ENCODE measurements around the gene SLFN12.
A peak's percentile ranks its signal among the peaks of the same experiment; 100 is the strongest.
"Not testable (repeated sequence)": the region's sequence is repeated elsewhere in the genome, so short reads cannot be mapped to it uniquely, and the experiment has no call there.

SLFN12 gene

GRCh38 chr17:35432176-35433074, at the start of gene SLFN12:
SLFN12 (minus strand) TSS chr17:35432500; CDS start chr17:35423028, 9,472 bp downstream.
- no peak for DNase-seq

GRCh38 chr17:35479271-35479670, 47.0 kb upstream of the SLFN12 start:
- no peak for DNase-seq

GRCh38 chr17:35477248-35477647, 44.9 kb upstream of the SLFN12 start:
- no peak for DNase-seq

GRCh38 chr17:35476283-35476820, 44.1 kb upstream of the SLFN12 start:
- DNase-seq = no peak

GRCh38 chr17:35468475-35468874, 36.2 kb upstream of the SLFN12 start:
- DNase-seq = no peak

GRCh38 chr17:35467824-35468223, 35.5 kb upstream of the SLFN12 start:
- no peak for DNase-seq

GRCh38 chr17:35460354-35460851, 28.1 kb upstream of the SLFN12 start:
- DNase-seq = peak; percentile 70

- DNase-seq = not testable (repeated sequence)
These were observed 21.7 kb upstream of the SLFN12 start for GRCh38 chr17:35454035-35454434.

- DNase-seq = no peak
These were observed 20.9 kb upstream of the SLFN12 start for GRCh38 chr17:35453171-35453570.

GRCh38 chr17:35449371-35449931, 17.2 kb upstream of the SLFN12 start:
- DNase-seq = no peak

- DNase-seq = no peak
These were observed 16.6 kb upstream of the SLFN12 start for GRCh38 chr17:35448899-35449227.

- peak; percentile 80 for DNase-seq
These were observed 16.1 kb upstream of the SLFN12 start, which contains the start of gene SLFN13 for GRCh38 chr17:35448214-35448898. SLFN13 (minus strand) TSS chr17:35448766; CDS start chr17:35445680, 3,086 bp downstream.

- no peak for DNase-seq
These were observed 15.2 kb upstream of the SLFN12 start for GRCh38 chr17:35447499-35447898.

GRCh38 chr17:35438433-35438832, 6.1 kb upstream of the SLFN12 start:
- DNase-seq = no peak

GRCh38 chr17:35433075-35433894, 985 bp upstream of the SLFN12 start:
- DNase-seq = no peak

GRCh38 chr17:35429702-35430101, 2.6 kb downstream of the SLFN12 start:
- no peak for DNase-seq

- no peak for DNase-seq
These were observed 4.1 kb downstream of the SLFN12 start for GRCh38 chr17:35428229-35428628.

- DNase-seq = no peak
These were observed 8.5 kb downstream of the SLFN12 start for GRCh38 chr17:35423761-35424160.

GRCh38 chr17:35421069-35421468, 11.2 kb downstream of the SLFN12 start:
- not testable (repeated sequence) for DNase-seq

- no peak for DNase-seq
These were observed 15.6 kb downstream of the SLFN12 start for GRCh38 chr17:35416659-35417058.

- DNase-seq = not testable (repeated sequence)
These were observed 17.6 kb downstream of the SLFN12 start for GRCh38 chr17:35414707-35415106.

- no peak for DNase-seq
These were observed 18.1 kb downstream of the SLFN12 start for GRCh38 chr17:35414247-35414646.
